Stimulated activated CD4-positive, alpha-beta T cell treated with anti-CD3 and anti-CD28 coated beads, Interleukin-15, amount 100 ng/mL, for 48 hours (primary cell): ENCODE measurements around the gene CDR2L.
"Not testable (repeated sequence)": the region's sequence is repeated elsewhere in the genome, so short reads cannot be mapped to it uniquely, and the experiment has no call there.

ENCODE experiments used
- DNase-seq, 2 donors: peaks; one replicate each; pipeline ENCODE4 v3.0.0-alpha.2; 2020; ENCODE audit warnings: low read depth in 2 of 2

CDR2L gene

GRCh38 chr17:74959826-74960515 lies 27.5 kb upstream of the CDR2L start:
- DNase-seq, result no peak

- DNase-seq, result peak in 1 of 2 donors; percentile 36
These were observed 26.7 kb upstream of the CDR2L start for GRCh38 chr17:74960570-74961342.

- peak; percentile 58 to 81 for DNase-seq
These were observed 25.6 kb upstream of the CDR2L start for GRCh38 chr17:74961657-74962350.

- no peak for DNase-seq
These were observed 24.6 kb upstream of the CDR2L start for GRCh38 chr17:74962622-74963394.

- DNase-seq, result no peak
These were observed 23.8 kb upstream of the CDR2L start for GRCh38 chr17:74963656-74964055.

GRCh38 chr17:74964246-74964761 lies 23.1 kb upstream of the CDR2L start:
- no peak for DNase-seq

- DNase-seq, result no peak
These were observed 22.3 kb upstream of the CDR2L start for GRCh38 chr17:74964988-74965622.

- DNase-seq, result no peak
These were observed 19.1 kb upstream of the CDR2L start for GRCh38 chr17:74968361-74968780.

GRCh38 chr17:74969501-74969900 lies 17.9 kb upstream of the CDR2L start:
- not testable (repeated sequence) for DNase-seq

GRCh38 chr17:74970395-74970794 lies 17.0 kb upstream of the CDR2L start:
- DNase-seq, result no peak

- DNase-seq, result no peak
These were observed 16.2 kb upstream of the CDR2L start for GRCh38 chr17:74971069-74971841.

GRCh38 chr17:74971842-74972106 lies 15.7 kb upstream of the CDR2L start:
- no peak for DNase-seq

- DNase-seq, result peak; percentile 43 to 69
These were observed 15.1 kb upstream of the CDR2L start, which contains the start of gene HID1 for GRCh38 chr17:74972107-74972972. HID1 (minus strand) TSS chr17:74972759; CDS start chr17:74972656, 103 bp downstream.

- no peak for DNase-seq
These were observed 14.5 kb upstream of the CDR2L start for GRCh38 chr17:74972973-74973328.

GRCh38 chr17:74975943-74976342 lies 11.5 kb upstream of the CDR2L start:
- no peak for DNase-seq

GRCh38 chr17:74977802-74978201 lies 9.6 kb upstream of the CDR2L start:
- DNase-seq, result no peak

GRCh38 chr17:74978240-74978639 lies 9.2 kb upstream of the CDR2L start:
- DNase-seq, result no peak

GRCh38 chr17:74979408-74980146 lies 7.9 kb upstream of the CDR2L start:
- no peak for DNase-seq
